GM20431 (cell line): ENCODE results near the gene PLCH2.

Source experiments
- in situ Hi-C: fragments of 300-500 bp; cut with MseI, MboI; formaldehyde crosslinking; loops from one replicate; pipeline ENCODE4 v1.15.0; 2020; ENCODE audit warnings: low sequenced_read_pairs; ENCODE audit not compliant: unreplicated experiment

Gene PLCH2

GRCh38 chr1:2474933-2475371 is 1.1 kb upstream of the PLCH2 start:
- in situ Hi-C loops = no loop called here

DNA sequence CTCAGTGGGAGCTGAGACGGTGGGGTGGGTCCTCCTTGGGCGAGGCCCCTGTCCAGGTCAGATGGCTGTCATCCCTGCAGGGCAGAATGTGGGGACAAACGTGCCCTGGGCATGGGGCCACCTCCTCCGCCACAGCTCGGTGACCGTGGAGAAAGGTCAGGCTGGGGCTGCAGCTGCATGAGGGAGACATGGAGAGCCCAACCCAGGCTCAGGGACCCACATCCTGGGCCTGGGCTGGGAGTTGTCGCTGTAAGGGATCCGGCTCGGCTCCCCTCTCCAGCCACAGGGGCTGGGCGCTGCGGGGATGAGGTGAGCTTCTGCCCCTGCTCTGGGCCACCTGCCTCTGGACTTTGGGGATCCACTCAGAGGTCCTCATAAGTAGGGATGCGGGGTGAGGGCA is 518 bp upstream of the PLCH2 start:
- in situ Hi-C loops = no loop called here

DNA sequence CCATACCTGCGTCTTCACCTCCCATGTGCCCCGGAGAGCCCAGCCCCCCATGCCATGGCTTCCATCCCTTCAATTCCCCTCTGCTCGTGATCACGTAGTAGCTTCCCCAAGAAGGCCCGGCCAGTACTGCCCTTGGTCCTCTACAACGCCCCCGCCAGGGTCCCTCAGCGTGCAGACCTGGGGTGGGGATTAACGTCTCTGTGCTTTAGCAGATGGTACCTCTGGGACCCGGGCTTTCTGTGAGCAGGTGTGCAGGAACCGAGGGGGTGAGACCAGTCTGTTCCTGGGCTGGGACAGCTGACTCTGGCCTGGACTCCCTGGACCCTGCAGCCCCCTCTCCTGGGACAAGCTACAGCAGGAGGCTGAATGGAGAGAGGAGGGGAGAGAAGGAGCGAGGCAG is 1.2 kb downstream of the PLCH2 start:
- in situ Hi-C loops = no loop called here

GRCh38 chr1:2477791-2478499 is 1.9 kb downstream of the PLCH2 start:
- in situ Hi-C loops = no loop called here

- in situ Hi-C loops = no loop called here
Observed at GRCh38 chr1:2479186-2479585, 3.1 kb downstream of the PLCH2 start.

GRCh38 chr1:2479618-2480017 is 3.5 kb downstream of the PLCH2 start:
- in situ Hi-C loops = no loop called here

DNA sequence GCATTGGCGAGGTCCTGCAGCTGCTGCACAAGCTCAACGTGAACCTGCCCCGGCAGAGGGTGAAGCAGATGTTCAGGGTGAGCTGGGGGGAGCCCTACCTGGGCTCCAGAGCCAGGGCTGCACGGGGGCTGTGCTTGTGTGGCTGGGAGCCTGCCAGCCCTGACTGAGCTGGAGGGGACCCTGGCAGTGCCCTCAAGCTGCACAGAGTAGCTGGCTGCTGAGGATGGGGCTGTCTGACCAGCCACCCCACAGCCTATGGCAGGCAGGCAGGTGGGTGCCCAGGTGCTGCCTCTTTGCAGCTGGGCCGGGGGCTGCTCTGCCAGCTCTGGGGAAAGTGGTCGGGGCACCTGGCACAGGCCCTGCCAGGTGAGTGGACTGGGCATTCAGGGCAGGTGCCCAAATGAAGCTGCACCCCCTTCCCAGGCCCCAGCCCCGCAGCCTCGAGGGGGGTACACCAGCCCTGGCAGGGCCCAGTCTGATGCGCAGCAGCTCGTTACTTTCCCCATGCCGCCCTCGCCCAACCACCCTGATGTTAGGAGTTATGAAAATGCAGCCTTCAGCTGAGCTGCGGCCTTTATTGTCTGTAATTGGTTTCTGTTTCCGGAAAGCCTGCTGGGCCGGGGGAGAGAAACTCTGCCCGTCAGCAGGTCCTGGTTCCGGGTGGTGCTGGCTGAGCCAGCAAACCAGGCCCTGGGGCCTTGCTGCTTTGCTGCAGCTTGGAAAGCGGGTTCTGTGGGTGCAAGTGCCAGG is 4.3 kb downstream of the PLCH2 start:
- in situ Hi-C loops = no loop called here

GRCh38 chr1:2480986-2481364 is 4.9 kb downstream of the PLCH2 start:
- in situ Hi-C loops = no loop called here

DNA sequence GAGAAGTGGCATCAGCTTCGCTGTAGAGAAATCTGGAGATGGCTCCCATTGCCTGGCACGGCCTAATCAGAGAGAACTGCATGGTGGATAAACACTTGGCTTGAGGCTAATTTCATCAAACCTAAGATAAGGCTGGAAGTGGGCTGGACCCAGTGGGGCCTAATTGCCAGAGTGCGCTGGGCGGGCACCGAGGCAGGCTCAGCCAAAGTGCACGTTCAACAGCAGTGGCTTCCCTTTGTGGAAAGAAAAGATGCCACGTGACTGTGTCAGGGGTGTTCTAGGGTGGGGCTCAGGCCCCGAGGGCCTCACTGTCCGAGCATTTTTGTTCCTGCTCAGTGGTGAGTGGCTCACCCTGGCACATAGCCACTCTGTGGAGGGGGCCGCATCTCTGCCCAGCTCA is 5.8 kb downstream of the PLCH2 start:
- in situ Hi-C loops = no loop called here

DNA sequence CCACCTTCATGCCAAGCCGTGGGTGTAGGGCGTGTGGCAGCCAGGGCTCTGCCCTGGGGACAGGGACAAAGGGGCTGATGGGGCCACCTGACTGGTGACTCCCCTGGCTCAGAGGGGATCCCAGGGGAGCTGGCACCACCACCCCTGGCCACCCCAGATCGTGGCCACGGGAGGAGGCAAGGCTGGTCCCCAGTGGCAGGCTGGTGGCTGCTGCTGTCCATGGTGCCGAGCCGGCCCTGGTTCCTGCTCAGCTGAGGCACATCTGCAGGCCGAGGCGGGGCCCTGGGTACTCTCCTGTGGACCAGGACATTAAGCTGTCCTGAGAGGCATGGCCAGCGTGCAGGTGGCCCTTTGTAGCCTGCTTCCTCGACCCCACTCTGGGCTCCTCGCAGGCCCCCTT is 6.5 kb downstream of the PLCH2 start:
- in situ Hi-C loops = no loop called here

GRCh38 chr1:2483026-2483425 is 6.9 kb downstream of the PLCH2 start:
- in situ Hi-C loops = no loop called here

GRCh38 chr1:2483970-2484369 is 7.9 kb downstream of the PLCH2 start:
- in situ Hi-C loops = no loop called here

- in situ Hi-C loops = no loop called here
Observed at GRCh38 chr1:2486041-2486440, 10.0 kb downstream of the PLCH2 start.

DNA sequence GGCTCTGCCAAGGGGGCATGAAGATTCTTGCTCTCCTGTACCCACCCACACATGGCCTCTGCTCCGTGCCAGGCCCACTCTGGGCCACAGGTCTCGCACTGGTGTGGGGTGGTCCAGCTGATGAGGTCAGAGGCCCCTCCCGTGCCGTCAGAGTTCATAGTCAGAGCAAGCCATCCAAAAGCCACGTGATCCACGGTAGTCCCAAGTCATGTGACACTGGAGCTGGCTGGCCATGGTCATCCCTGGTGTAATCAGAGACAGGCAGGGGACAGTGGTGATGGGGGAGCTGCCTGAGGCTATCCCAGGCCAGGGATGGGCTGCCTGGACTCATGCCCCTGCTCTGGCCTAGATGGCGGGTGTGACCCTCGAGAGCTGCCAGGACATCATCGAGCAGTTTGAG is 10.5 kb downstream of the PLCH2 start:
- in situ Hi-C loops = no loop called here

GRCh38 chr1:2488688-2489087 is 12.6 kb downstream of the PLCH2 start:
- in situ Hi-C loops = no loop called here

DNA sequence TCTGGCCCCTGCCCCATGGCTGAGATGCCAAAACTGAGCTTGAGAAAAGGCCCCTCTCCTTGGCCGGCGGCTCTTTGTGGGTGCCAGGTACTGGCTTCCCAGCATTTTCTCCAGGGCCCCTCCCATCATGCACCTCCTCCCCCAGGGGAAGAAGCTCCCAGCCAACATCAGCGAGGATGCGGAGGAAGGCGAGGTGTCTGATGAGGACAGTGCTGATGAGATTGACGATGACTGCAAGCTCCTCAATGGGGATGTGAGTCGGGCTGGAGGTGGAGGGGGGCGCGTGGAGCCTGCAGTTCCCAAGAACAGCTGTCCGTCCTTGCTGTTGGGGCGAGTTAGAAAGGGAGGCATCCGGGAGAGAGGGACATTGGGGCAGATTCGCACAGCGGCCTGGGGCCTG is 13.5 kb downstream of the PLCH2 start:
- in situ Hi-C loops = no loop called here

DNA sequence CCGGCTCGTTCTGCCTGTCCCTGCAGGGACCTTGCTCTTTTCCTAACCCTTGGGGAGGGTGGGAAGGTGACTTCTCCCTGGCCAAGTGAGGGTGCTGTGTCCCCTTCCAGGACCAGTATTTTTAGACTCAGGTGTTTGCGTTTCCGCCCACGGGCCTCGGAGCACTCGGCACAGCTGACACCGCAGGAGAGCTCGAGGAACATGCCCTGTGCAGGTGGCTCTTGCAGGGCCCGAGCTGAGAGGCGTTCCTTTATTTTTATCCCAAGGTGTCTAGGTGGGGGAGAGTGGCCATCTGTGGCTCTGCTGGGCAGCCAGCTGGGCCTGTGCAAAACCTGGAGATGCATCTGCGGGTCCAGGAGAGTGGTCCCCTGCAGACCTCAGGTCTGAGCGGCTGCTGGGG is 16.0 kb downstream of the PLCH2 start:
- in situ Hi-C loops = no loop called here

DNA sequence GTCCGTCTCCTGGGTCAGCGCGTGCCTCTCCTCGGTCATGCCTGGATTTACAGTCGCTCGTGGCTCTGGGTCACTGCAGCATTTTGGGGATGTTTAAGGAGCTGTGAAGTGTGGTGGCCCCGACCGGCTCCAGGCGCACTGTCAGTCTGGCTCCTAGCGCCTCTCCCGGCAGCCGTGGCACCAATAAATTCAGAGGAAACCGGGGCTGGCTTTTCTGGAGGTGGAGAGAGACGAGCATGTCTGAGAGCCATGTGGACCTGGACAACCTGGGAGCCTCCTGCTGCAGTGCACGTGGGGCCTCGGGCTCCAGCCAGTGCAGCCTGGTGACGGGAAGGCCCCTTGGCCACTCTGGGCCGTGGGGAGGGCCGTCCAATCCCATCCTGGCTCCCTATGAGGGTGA is 17.1 kb downstream of the PLCH2 start:
- in situ Hi-C loops = no loop called here

DNA sequence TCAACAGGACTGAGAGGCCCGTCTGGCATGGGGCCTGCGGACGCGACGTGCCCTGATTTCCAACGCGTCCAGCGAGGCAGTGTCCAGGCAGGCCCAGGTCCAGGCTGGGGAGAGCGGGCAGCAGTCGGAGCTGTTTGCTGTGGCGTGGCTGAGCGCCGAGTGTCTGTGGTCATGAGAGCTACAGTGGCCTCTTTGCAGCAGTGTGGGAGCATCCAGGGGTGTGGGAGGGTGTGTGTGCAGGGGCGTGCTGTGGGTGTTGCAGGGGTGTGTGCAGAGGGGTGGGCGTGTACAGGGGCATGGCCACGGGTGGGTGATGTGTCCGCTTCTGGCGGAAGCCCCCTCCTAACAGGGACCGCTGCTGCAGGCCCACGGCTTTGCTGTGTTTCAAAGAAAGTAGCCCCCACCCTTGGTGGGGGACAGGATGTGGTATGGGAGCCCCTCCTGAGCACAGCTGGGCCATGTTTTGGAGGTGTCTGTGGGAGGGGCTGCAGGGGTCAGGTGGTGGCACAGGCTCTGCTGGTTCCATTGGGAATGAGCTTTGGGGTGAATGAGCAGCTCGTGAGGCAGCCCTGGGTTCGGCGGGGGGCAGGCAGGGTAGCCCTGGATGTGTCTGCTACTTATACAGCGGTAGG is 17.7 kb downstream of the PLCH2 start:
- in situ Hi-C loops = no loop called here

DNA sequence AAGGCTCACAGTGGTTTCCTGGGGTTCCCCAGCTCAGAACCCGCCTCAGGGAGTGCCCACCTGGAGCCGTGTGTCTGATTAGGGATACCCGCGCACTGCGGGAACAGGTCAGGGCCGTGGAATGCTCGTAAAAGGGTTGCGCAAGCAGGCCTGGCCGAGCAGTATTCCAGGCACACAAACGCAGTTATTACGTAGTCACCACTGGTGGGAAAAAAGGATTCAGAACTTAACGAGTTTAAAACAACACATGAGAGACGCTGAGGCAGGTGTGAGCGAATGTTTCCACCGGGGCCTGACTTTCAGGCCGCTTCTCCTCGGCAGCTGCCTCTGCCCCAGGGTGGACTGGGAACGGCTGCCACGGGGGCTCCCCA is 18.2 kb downstream of the PLCH2 start:
- in situ Hi-C loops = no loop called here

DNA sequence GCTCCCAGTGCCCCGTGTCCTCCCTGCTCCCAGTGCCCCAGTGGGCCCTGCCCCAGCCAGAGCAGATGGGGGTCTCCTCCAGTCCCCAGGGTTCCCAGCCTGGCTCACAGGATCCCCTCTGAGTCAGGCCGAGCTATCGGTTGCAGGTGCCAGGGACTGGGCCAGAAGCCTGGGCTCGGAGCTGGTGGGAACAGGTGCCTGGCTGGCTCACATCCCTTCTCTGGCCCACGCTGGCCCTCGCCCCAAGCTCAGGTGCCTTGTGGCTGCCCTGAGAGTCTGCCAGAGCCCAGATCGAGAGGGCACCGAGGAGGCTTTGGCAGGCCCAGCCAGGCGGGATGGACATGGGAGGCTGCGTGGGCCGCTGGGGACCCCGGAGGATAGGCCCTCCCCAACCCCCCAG is 18.9 kb downstream of the PLCH2 start:
- in situ Hi-C loops = no loop called here
